Activated CD4-positive, alpha-beta T cell treated with anti-CD3 and anti-CD28 coated beads, Interleukin-2, Interleukin-4, amounts not matched to agents 100 ng/mL and 50 ng/mL, durations not matched to agents 16 hours and 8 hours (primary cell): Measurements from ENCODE around the gene ANKLE1.
"Not testable (repeated sequence)": the region's sequence is repeated elsewhere in the genome, so short reads cannot be mapped to it uniquely, and the experiment has no call there.

Experiments
- DNase-seq: peaks from one replicate; pipeline ENCODE4 v3.0.0-alpha.2; 2020; ENCODE audit warnings: low spot score

Gene ANKLE1

GRCh38 chr19:17283504-17283996 is 1.8 kb downstream of the ANKLE1 start:
- DNase-seq: no peak

GRCh38 chr19:17285415-17286135 is 3.9 kb downstream of the ANKLE1 start:
- no peak for DNase-seq

GRCh38 chr19:17286263-17286662 is 4.6 kb downstream of the ANKLE1 start:
- no peak for DNase-seq

GRCh38 chr19:17286752-17287151 is 5.1 kb downstream of the ANKLE1 start:
- DNase-seq: no peak

GRCh38 chr19:17289489-17289888 is 7.8 kb downstream of the ANKLE1 start:
- peak; percentile 67 for DNase-seq

- DNase-seq: peak; percentile 86
Measured at GRCh38 chr19:17292301-17293074, 10.8 kb downstream of the ANKLE1 start.

GRCh38 chr19:17293605-17294004 is 11.9 kb downstream of the ANKLE1 start:
- no peak for DNase-seq

- peak; percentile 60 for DNase-seq
Measured at GRCh38 chr19:17294051-17294891, 12.6 kb downstream of the ANKLE1 start.

- not testable (repeated sequence) for DNase-seq
Measured at GRCh38 chr19:17295551-17295950, 13.8 kb downstream of the ANKLE1 start.

- peak; percentile 19 for DNase-seq
Measured at GRCh38 chr19:17296273-17296672, 14.6 kb downstream of the ANKLE1 start.

GRCh38 chr19:17296976-17297375 is 15.3 kb downstream of the ANKLE1 start:
- no peak for DNase-seq

GRCh38 chr19:17300992-17301619 is 19.4 kb downstream of the ANKLE1 start:
- no peak for DNase-seq

GRCh38 chr19:17302391-17303166 is 20.9 kb downstream of the ANKLE1 start:
- DNase-seq: no peak

- DNase-seq: peak; percentile 95
Measured at GRCh38 chr19:17303167-17303939, 21.7 kb downstream of the ANKLE1 start, which contains the start of gene ABHD8. TSS of gene ABHD8 (minus strand) at chr19:17303425. CDS start at chr19:17301616, 1,809 bp downstream.

GRCh38 chr19:17303940-17304267 is 22.2 kb downstream of the ANKLE1 start:
- DNase-seq: no peak

- no peak for DNase-seq
Measured at GRCh38 chr19:17304386-17305215, 22.9 kb downstream of the ANKLE1 start.

- no peak for DNase-seq
Measured at GRCh38 chr19:17305216-17305516, 23.5 kb downstream of the ANKLE1 start.

- DNase-seq: peak; percentile 99
Measured at GRCh38 chr19:17305517-17306284, 24.0 kb downstream of the ANKLE1 start, which contains the start of gene MRPL34. TSS of gene MRPL34 (plus strand) at chr19:17305872. CDS start at chr19:17305893, 21 bp downstream.

- no peak for DNase-seq
Measured at GRCh38 chr19:17306285-17306714, 24.6 kb downstream of the ANKLE1 start.
